Stimulated activated CD8-positive, alpha-beta memory T cell treated with anti-CD3 and anti-CD28 coated beads, Interleukin-7, amount 100 ng/mL, for 24 hours (primary cell): ENCODE measurements around the gene DYNC2I2.

Experiments
- DNase-seq: peaks from one replicate; pipeline ENCODE4 v3.0.0-alpha.2; 2020; ENCODE audit warnings: low read depth

DYNC2I2 gene

DNA sequence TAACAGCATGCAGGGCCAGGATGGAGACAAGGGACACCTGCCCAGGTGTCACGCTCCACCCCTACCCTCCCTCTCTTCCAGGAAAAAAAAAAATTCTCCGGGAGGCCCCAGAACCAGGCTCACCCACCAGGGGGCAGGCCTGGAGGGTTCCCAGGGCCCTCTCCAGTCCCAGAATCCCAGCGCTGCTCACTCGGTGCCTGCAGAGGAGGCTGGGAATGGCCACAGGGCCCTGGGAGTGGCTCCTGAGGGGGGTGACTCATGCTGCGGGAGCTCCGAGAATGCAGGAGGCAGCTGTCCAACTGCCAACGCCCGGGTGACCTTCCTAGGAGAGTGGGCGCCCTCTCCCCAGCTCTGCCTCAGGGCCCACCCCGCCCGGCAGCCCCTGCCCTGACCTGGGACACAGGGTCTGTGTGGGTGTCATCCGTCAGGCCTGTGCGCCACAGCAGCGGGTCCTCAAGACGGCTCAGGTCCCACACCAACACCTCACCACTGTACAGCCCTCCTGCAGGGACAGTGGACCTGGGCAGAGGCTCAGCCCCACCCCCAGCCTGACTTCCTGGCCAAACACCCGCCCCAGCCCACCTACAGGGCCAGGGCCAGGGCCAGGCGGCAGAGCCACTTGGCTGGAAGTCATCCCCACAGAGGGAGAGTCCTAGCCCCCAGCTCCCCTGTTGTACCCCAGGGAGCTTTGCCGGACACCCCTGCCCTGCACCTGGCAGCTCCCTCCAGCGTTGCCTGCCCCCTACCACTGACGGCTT lies 21.2 kb downstream of the DYNC2I2 start:
- DNase-seq, result no peak

GRCh38 chr9:128634651-128635262 lies 21.9 kb downstream of the DYNC2I2 start:
- DNase-seq, result no peak

- no peak for DNase-seq
Observed at GRCh38 chr9:128634111-128634510, 22.5 kb downstream of the DYNC2I2 start.

GRCh38 chr9:128633601-128634000 lies 23.0 kb downstream of the DYNC2I2 start:
- DNase-seq, result no peak

DNA sequence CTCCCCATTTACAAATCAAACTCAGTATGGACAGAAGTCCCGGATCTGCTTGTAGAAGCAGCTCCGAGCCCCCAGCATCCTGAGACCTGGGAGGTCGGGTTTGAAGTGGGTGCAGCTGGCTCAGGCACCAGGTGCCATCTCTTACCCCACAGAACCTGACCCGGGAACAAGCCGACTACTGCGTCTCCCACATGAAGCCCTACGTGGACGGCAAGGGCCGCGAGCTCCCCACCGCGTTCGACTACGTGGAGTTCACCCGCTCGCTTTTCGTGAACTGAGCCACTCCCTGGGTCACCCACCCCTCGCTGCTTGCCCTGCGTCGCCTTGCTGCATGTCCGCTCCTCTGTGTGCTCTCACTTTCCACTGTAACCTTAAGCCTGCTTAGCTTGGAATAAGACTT lies 23.6 kb downstream of the DYNC2I2 start:
- no peak for DNase-seq

DNA sequence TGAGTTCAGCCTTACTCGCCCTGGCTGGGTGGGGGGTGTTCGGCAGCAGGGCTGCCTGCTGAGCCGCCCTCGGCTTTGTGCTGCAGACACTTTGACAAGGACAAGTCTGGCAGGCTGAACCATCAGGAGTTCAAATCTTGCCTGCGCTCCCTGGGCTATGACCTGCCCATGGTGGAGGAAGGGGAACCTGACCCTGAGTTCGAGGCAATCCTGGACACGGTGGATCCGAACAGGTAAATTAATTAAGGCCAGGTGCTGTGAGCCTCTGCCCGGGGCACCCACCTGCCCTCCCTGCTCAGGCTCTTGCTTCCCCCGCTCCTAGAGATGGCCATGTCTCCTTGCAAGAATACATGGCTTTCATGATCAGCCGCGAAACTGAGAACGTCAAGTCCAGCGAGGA lies 24.2 kb downstream of the DYNC2I2 start:
- DNase-seq, result no peak

- DNase-seq, result no peak
Observed at GRCh38 chr9:128632066-128632465, 24.6 kb downstream of the DYNC2I2 start.

DNA sequence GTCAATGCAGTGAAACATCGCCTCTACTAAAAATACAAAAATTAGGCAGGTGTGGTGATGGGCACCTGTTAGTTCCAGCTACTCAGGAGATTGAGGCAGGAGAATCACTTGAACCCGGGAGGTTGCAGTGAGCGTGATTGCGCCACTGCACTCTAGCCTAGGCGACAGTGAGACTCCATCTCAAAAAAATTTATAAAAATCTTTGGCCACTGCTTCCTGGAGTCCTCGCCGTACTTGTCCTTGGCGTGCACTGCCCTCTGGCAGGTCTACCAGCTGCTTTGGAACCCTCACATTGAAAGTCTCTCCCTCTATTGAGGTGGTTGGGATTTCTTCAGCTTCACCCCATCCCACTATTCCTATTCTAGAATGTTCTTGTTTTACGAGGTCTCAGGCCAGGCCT lies 25.0 kb downstream of the DYNC2I2 start:
- DNase-seq, result no peak

- DNase-seq, result no peak
Observed at GRCh38 chr9:128629852-128630545, 26.6 kb downstream of the DYNC2I2 start.

GRCh38 chr9:128629136-128629535 lies 27.5 kb downstream of the DYNC2I2 start:
- DNase-seq, result no peak

- DNase-seq, result no peak
Observed at GRCh38 chr9:128628471-128629048, 28.1 kb downstream of the DYNC2I2 start.

- no peak for DNase-seq
Observed at GRCh38 chr9:128627906-128628305, 28.7 kb downstream of the DYNC2I2 start.

GRCh38 chr9:128627127-128627715 lies 29.4 kb downstream of the DYNC2I2 start:
- DNase-seq, result no peak

- no peak for DNase-seq
Observed at GRCh38 chr9:128626181-128626580, 30.5 kb downstream of the DYNC2I2 start.

- DNase-seq, result no peak
Observed at GRCh38 chr9:128625391-128626146, 31.1 kb downstream of the DYNC2I2 start.

DNA sequence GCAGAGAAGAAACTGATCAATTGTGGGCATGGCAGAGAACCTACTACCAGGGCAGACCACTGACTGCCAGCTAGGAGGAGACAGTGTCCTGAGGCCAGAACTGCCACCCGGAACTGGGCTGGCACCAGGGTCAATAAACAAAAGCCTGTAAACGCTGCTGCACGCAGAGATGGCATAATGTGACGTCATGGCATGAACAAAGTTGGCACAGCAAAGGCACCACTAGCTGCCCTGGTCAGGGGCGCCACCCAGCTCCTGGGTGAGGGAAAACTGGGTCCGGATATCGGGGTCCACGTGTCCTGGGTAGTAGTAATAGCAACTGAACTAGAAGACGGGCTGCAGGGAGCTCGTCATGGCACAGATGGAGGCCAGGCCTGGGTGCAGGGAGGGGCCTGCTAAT lies 32.1 kb downstream of the DYNC2I2 start:
- no peak for DNase-seq

DNA sequence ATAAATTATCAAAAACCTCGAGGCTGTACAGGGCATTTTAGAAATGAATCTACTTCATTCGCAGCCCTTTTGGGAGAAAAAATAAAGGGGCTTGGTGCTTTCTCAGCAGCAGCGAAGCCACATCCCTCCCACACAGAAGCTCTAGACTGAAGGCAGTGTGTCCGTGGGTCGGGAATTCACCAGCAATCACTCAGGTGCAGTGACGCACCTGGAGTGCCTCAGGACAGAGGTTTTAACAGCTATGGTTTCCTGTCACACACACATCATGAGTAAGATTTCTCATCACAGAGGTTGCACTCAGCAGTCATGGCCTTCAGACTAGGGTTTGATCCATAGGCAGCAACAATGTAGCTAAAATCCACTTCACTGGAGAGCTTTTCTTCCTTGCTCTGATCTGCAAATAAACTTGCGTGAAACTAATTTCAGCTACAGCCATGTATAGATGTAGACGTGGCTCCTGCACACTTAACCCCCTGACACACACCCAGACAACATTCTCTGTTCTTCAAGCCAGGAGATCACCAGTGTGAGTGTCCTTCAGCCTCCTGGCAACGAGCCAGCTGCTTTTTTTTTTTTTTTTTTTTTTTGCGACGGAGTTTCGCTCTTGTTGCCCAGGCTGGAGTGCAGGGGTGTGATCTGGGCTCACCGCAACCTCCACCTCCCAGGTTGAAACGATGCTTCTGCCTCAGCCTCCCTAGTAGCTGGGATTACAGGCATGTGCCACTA lies 34.8 kb downstream of the DYNC2I2 start:
- no peak for DNase-seq

- no peak for DNase-seq
Observed at GRCh38 chr9:128619779-128620178, 36.9 kb downstream of the DYNC2I2 start.

GRCh38 chr9:128619127-128619526 lies 37.5 kb downstream of the DYNC2I2 start:
- no peak for DNase-seq

GRCh38 chr9:128617943-128618342 lies 38.7 kb downstream of the DYNC2I2 start:
- DNase-seq, result no peak

- no peak for DNase-seq
Observed at GRCh38 chr9:128615571-128615970, 41.1 kb downstream of the DYNC2I2 start.
